Panc1 (cell line): ENCODE measurements around the gene RPUSD4. TPM values are rescaled to one million over a fixed set of nuclear protein-coding genes. Genes with fewer than 3 reads are reported as not detected.

ENCODE experiments used
- ATAC-seq: fragments of 200-7000 bp; cut with Tn5 transposase; 2 replicates; pipeline ENCODE4 v1.9.1; 2020; ENCODE audit warnings: mild to moderate bottlenecking, moderate library complexity
- BruUV-seq: library from RNA; stranded (reverse); fragments of 400-500 nt; replicated peaks from 2 replicates; lab custom pipeline; 2021; lab: Mats Ljungman, UMichigan
- CTCF ChIA-PET: fragments of 300-600 bp; sonication (Branson Sonifier 250); formaldehyde crosslinking; loops from one replicate; lab custom pipeline; 2022; ENCODE audit warnings: antibody characterized with exemption; lab: Charles Lee
- POLR2A ChIA-PET: fragments of 300-600 bp; sonication (Branson Sonifier 250); formaldehyde crosslinking; loops from one replicate; lab custom pipeline; 2022; ENCODE audit warnings: antibody characterized with exemption; lab: Charles Lee
- DNase-seq: peaks from one replicate; pipeline ENCODE4 v3.0.0-alpha.2; 2010; ENCODE audit warnings: low read depth, low spot score
- H3K27ac ChIP-seq: 2 replicates; pipeline ENCODE4 v1.5.1; 2011; ENCODE audit warnings: mild to moderate bottlenecking, low read length, inconsistent platforms
- H3K27me3 ChIP-seq: fragments of 200-500 bp; sonication (Bioruptor generic); 2 replicates; pipeline ENCODE4 v1.6.0; 2014; ENCODE audit warnings: low read length, inconsistent platforms; ENCODE audit not compliant: control insufficient read depth, insufficient read depth
- H3K36me3 ChIP-seq: fragments of 200-500 bp; sonication (Bioruptor generic); 2 replicates; pipeline ENCODE4 v1.5.1; 2014; ENCODE audit warnings: inconsistent platforms, mild to moderate bottlenecking, low read length, moderate library complexity; ENCODE audit not compliant: control insufficient read depth, insufficient read depth
- H3K4me1 ChIP-seq: 2 replicates; pipeline ENCODE4 v1.5.1; 2011; ENCODE audit warnings: inconsistent platforms, mild to moderate bottlenecking, low read length, moderate library complexity; ENCODE audit not compliant: control insufficient read depth, insufficient read depth
- H3K4me3 ChIP-seq, 2 experiments: 2 replicates each; pipeline ENCODE4 v1.5.1; 2011 to 2012; ENCODE audit warnings: low read depth in 2 of 2, low read length in 2 of 2, mild to moderate bottlenecking in 2 of 2, inconsistent platforms in 1 of 2, moderate library complexity in 1 of 2
- H3K9me3 ChIP-seq: fragments of 200-500 bp; sonication (Bioruptor generic); 2 replicates; pipeline ENCODE4 v1.5.1; 2014; ENCODE audit warnings: low read depth, mild to moderate bottlenecking, inconsistent platforms, low read length, moderate library complexity; ENCODE audit not compliant: control insufficient read depth, insufficient read depth
- POLR2AphosphoS5 ChIP-seq: IDR thresholded peaks from 2 replicates; pipeline ENCODE4 v1.6.1; 2012; ENCODE audit warnings: mild to moderate bottlenecking, low read depth, low read length, moderate library complexity
- SIN3A ChIP-seq: IDR thresholded peaks from 2 replicates; pipeline ENCODE4 v1.6.1; 2012; ENCODE audit warnings: low read depth, mild to moderate bottlenecking, low read length, moderate library complexity, borderline replicate concordance; ENCODE audit not compliant: insufficient read depth
- TCF7L2 ChIP-seq: IDR thresholded peaks from 2 replicates; pipeline ENCODE4 v1.6.1; 2011; ENCODE audit warnings: mild to moderate bottlenecking, low read depth, low read length, inconsistent platforms
- in situ Hi-C: cut with HindIII; loops from 2 replicates; pipeline ENCODE4 v1.10.0; 2016; ENCODE audit warnings: low sequenced_read_pairs, low pct_unique_long_range_greater_than_20kb
- intact Hi-C: fragments of 100-400 bp; cut with micrococcal nuclease; formaldehyde crosslinking; loops from one replicate; pipeline ENCODE4 v1.10.0; 2022; ENCODE audit not compliant: unreplicated experiment
- total RNA-seq: library from RNA; stranded (reverse); gene quantifications from one replicate; pipeline ENCODE4 v1.2.1, GENCODE V29; 2021; ENCODE audit not compliant: unreplicated experiment
- TF ChIP-seq, protein P1 (sequence below): fragments of 450-650 bp; IDR thresholded peaks from 2 replicates; pipeline ENCODE4 v1.5.1; 2017; ENCODE audit warnings: mild to moderate bottlenecking

The RPUSD4 gene
- total RNA-seq, 1 experiment from 2014 or later = 52.3 TPM

DNA sequence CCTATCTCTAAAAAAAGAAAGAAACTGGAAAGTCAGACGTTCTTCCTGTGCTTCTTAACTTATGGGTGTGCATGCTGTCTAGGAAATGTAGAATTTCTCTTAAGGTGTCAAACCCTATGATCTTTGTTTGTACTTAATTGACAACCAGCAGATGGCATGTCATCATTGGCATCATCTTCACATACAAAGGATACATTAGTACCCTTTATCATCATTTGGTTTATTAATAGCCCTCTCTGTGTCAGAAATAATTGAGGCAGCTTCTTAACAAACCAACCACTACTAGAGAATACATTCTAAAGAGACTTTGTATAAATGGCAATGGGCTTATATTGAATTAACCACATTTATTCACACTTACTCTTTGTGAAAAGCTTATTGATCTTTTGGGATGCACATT lies 43.4 kb upstream of the RPUSD4 start:
- H3K9me3 ChIP-seq = no peaks in the 10 kb centered on the region
- no peaks in the 10 kb centered on the region for H3K27me3 ChIP-seq
- ATAC-seq (no peak), DNase-seq (no peak)
- ChIA-PET CTCF (no interaction called here), POLR2A (interaction anchor here (0.6 kb wide), 1 partner anchor 197 kb away, joined by 3 read pairs; no protein-coding TSS in a partner anchor)
- no peaks in the 10 kb centered on the region for H3K4me1 ChIP-seq
- in situ Hi-C loops = no loop called here
- BruUV-seq = no TSS peak
- no peak overlapping the region for H3K27ac ChIP-seq
- H3K4me3 ChIP-seq = no peak overlapping the region
- intact Hi-C loops = no loop called here
- H3K36me3 ChIP-seq = peaks cover 3% of the 10 kb centered on the region
- no peak for TF ChIP-seq TCF7L2
- TF ChIP-seq SIN3A = no peak
- TF ChIP-seq, protein P1, sequence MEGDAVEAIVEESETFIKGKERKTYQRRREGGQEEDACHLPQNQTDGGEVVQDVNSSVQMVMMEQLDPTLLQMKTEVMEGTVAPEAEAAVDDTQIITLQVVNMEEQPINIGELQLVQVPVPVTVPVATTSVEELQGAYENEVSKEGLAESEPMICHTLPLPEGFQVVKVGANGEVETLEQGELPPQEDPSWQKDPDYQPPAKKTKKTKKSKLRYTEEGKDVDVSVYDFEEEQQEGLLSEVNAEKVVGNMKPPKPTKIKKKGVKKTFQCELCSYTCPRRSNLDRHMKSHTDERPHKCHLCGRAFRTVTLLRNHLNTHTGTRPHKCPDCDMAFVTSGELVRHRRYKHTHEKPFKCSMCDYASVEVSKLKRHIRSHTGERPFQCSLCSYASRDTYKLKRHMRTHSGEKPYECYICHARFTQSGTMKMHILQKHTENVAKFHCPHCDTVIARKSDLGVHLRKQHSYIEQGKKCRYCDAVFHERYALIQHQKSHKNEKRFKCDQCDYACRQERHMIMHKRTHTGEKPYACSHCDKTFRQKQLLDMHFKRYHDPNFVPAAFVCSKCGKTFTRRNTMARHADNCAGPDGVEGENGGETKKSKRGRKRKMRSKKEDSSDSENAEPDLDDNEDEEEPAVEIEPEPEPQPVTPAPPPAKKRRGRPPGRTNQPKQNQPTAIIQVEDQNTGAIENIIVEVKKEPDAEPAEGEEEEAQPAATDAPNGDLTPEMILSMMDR = no peak

DNA sequence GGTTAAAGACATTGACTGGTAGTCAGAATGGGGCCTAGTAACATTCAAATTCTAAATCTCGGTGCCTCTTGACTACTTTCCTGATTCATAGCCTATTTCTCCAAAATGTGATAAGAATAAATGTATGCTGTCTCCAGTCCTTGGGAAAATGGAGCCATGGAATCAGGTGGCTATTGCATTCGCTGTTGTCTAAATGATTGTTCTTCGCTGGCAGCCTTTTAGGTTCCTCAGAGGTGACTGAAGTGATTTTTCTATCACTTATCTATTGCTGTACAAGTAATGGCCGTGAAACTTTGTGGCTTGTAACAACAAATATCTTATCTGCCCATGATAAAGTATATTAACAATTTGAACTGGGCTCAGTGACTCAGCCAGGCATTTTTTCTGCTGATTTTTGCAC lies 41.8 kb upstream of the RPUSD4 start:
- no TSS peak for BruUV-seq
- CTCF ChIA-PET = no interaction called here
- no peak overlapping the region for H3K27ac ChIP-seq
- intact Hi-C loops (no loop called here), in situ Hi-C loops (no loop called here)
- POLR2A ChIA-PET = no interaction called here
- ATAC-seq (no peak), DNase-seq (no peak)
- TF ChIP-seq, protein P1 = no peak
- TF ChIP-seq SIN3A (no peak), TCF7L2 (no peak)
- peaks cover 3% of the 10 kb centered on the region for H3K36me3 ChIP-seq
- H3K4me1 ChIP-seq = no peaks in the 10 kb centered on the region
- H3K4me3 ChIP-seq = no peak overlapping the region
- no peaks in the 10 kb centered on the region for H3K27me3 ChIP-seq
- H3K9me3 ChIP-seq = no peaks in the 10 kb centered on the region

DNA sequence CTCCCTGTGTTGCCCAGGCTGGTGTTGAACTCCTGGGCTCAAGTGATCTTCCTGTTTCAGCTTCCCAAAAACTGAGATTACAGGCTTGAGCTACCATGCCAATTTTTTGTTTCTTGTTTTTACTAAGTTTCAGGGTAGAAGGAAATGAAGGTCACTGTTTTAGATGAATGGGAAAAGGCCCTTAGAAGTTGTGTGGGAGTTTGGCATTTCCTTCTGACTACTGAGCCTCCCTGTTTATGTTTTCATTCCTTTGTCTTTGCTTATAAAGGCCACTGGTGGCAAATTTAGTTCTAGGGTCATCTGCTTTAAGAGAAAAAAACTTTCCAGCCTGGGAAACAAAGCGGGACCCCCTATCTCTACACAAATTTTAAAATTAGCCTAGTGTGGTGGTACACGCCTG lies 35.2 kb upstream of the RPUSD4 start:
- Histone ChIP-seq H3K36me3 (peaks cover 7% of the 10 kb centered on the region; the same call in 1 of the 2 replicates), H3K4me3 (no peak overlapping the region), H3K4me1 (no peaks in the 10 kb centered on the region), H3K27me3 (no peaks in the 10 kb centered on the region), H3K9me3 (no peaks in the 10 kb centered on the region), H3K27ac (no peak overlapping the region)
- in situ Hi-C loops = no loop called here
- ChIA-PET POLR2A (no interaction called here), CTCF (no interaction called here)
- BruUV-seq = no TSS peak
- intact Hi-C loops = no loop called here
- ATAC-seq (no peak), DNase-seq (no peak)
- TF ChIP-seq, protein P1 = no peak
- no peak for TF ChIP-seq POLR2AphosphoS5
